Activated CD4-positive, alpha-beta memory T cell treated with anti-CD3 and anti-CD28 coated beads, Interleukin-2, amount 10 ng/mL, durations not matched to agents 7 days and 5 days (primary cell): ENCODE measurements around the gene YIPF4. TPM values are rescaled to one million over a fixed set of nuclear protein-coding genes. Genes with fewer than 3 reads are reported as not detected.
"Not testable (repeated sequence)": the region's sequence is repeated elsewhere in the genome, so short reads cannot be mapped to it uniquely, and the experiment has no call there.

Source experiments
- CTCF ChIA-PET: fragments of 350-600 bp; sonication (Branson Sonifier 250); formaldehyde crosslinking; loops from one replicate; lab custom pipeline; 2021; ENCODE audit warnings: antibody characterized with exemption, inconsistent platforms; lab: Charles Lee
- POLR2A ChIA-PET: fragments of 350-600 bp; sonication (Branson Sonifier 250); formaldehyde crosslinking; loops from one replicate; lab custom pipeline; 2021; ENCODE audit warnings: antibody characterized with exemption; lab: Charles Lee
- DNase-seq: peaks from one replicate; pipeline ENCODE4 v3.0.0-alpha.2; 2020
- H3K27ac Mint-ChIP-seq: one replicate; pipeline ENCODE4 v1.8.0; 2021; ENCODE audit warnings: mild to moderate bottlenecking, mixed read lengths
- H3K27me3 Mint-ChIP-seq: one replicate; pipeline ENCODE4 v1.8.0; 2021; ENCODE audit warnings: mixed read lengths
- H3K36me3 Mint-ChIP-seq: one replicate; pipeline ENCODE4 v1.8.0; 2021; ENCODE audit warnings: low read depth, mixed read lengths
- H3K4me1 Mint-ChIP-seq: one replicate; pipeline ENCODE4 v1.8.0; 2021; ENCODE audit warnings: mixed read lengths
- H3K4me3 Mint-ChIP-seq: one replicate; pipeline ENCODE4 v1.8.0; 2021; ENCODE audit warnings: mild to moderate bottlenecking, mixed read lengths
- H3K9me3 Mint-ChIP-seq: one replicate; pipeline ENCODE4 v1.8.0; 2021; ENCODE audit warnings: mixed read lengths
- total RNA-seq, 2 experiments: library from RNA; stranded (reverse); gene quantifications; one replicate each; pipeline ENCODE4 v1.2.3, GENCODE V29; 2021

The YIPF4 gene
- total RNA-seq, 2 experiments from 2014 or later = 40.3 to 48.9 TPM

DNA sequence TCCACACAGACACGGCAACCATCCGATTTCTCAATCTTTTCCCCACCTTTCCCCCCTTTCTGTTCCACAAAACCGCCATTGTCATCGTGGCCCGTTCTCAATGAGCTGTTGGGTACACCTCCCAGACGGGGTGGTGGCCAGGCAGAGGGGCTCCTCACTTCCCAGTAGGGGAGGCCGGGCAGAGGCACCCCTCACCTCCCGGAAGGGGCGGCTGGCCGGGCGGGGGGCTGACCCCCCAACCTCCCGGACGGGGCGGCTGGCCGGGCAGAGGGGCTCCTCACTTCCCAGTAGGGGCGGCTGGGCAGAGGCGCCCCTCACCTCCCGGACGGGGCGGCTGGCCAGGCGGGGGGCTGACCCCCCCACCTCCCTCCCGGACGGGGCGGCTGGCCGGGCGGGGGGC lies 15.8 kb downstream of the YIPF4 start:
- CTCF ChIA-PET, H3K27me3 Mint-ChIP-seq, DNase-seq, H3K27ac Mint-ChIP-seq, H3K4me3 Mint-ChIP-seq, POLR2A ChIA-PET, H3K9me3 Mint-ChIP-seq: not testable (repeated sequence)
- peaks cover 11% of the 10 kb centered on the region for H3K4me1 Mint-ChIP-seq
- peaks cover 29% of the 10 kb centered on the region for H3K36me3 Mint-ChIP-seq

DNA sequence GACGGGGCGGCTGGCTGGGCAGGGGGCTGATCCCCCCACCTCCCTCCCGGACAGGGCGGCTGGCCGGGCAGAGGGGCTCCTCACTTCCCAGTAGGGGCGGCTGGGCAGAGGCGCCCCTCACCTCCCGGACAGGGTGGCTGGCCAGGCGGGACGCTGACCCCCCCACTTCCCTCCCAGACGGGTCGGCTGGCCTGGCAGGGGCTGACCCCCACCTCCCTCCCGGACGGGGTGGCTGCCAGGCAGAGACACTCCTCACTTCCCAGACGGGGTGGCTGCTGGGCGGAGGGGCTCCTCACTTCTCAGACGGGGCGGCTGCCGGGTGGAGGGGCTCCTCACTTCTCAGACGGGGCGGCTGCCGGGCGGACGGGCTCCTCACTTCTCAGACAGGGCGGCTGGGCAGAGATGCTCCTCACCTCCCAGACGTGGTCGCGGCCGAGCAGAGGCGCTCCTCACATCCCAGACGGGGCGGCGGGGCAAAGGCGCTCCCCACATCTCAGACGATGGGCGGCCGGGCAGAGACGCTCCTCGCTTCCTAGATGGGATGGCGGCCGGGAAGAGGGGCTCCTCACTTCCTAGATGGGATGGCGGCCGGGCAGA lies 16.4 kb downstream of the YIPF4 start:
- peaks cover 33% of the 10 kb centered on the region for H3K36me3 Mint-ChIP-seq
- H3K27me3 Mint-ChIP-seq, H3K27ac Mint-ChIP-seq, H3K4me1 Mint-ChIP-seq, DNase-seq, H3K9me3 Mint-ChIP-seq, CTCF ChIA-PET, H3K4me3 Mint-ChIP-seq, POLR2A ChIA-PET: not testable (repeated sequence)

DNA sequence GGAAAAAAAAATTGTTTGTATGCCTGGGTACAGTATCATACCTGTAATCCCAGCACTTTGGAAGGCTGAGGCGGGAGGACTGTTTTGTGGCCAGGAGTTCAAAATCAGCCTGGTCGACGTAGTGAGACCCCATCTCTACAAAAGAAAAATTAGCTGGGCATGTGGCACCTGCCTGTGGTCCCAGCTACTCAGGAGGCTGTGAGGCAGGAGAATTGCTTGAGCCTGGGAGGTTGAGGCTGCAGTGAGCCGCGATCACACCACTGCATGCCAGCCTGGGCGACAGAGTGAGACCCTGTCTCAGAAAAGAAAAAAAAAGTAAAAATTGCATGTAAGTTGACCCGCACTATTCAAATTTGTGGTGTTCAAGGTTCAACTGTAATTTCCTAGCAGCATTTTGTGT lies 32.9 kb downstream of the YIPF4 start:
- Mint-ChIP-seq H3K27me3 (no peaks in the 10 kb centered on the region), H3K9me3 (no peaks in the 10 kb centered on the region), H3K27ac (no peak overlapping the region), H3K36me3 (peaks cover 8% of the 10 kb centered on the region), H3K4me3 (no peak overlapping the region), H3K4me1 (no peaks in the 10 kb centered on the region)
- ChIA-PET POLR2A (no interaction called here), CTCF (no interaction called here)
- no peak for DNase-seq

DNA sequence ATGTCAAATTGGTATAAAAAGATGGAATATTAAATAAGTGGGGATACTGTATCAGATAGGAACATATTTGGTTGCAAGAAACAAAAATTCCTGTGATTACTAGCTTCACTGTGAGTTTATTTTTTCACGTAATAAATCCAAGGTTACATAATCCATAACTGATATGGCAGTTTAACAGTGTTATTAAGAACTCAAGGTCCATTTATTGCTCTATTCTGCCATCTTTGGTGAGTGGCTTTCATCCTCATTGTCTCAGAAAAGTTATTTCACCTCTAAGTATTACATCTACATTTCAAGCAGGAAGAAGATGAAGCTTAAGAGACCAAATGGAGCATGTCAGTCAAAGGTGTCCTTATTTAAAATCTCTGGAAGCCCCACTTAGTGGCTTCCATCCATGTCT lies 37.2 kb downstream of the YIPF4 start:
- CTCF ChIA-PET = no interaction called here
- no peaks in the 10 kb centered on the region for H3K27me3 Mint-ChIP-seq

DNA sequence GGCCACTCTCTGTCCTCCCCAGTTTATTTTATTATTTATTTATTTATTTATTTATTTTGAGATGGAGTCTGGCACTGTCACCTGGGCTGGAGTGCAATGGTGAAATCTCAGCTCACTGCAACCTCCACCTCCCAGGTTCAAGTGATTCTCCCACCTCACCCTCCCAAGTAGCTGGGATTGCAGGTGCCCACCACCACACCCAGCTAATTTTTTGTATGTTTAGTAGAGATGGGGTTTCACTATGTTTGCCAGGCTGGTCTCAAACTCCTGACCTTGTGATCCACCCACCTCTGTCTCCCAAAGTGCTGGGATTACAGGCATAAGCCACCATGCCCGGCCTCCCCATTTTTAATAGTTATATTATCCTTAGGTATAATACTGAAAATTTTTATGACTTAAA lies 51.0 kb downstream of the YIPF4 start:
- H3K27me3 Mint-ChIP-seq, POLR2A ChIA-PET, H3K27ac Mint-ChIP-seq, H3K4me1 Mint-ChIP-seq, CTCF ChIA-PET, H3K4me3 Mint-ChIP-seq, DNase-seq, H3K9me3 Mint-ChIP-seq, H3K36me3 Mint-ChIP-seq: not testable (repeated sequence)

More for the DNA sequence above, 37.2 kb downstream of the YIPF4 start:
- Mint-ChIP-seq H3K36me3 (no peaks in the 10 kb centered on the region), H3K9me3 (no peaks in the 10 kb centered on the region), H3K4me1 (no peaks in the 10 kb centered on the region), H3K4me3 (no peak overlapping the region), H3K27ac (no peak overlapping the region)
- DNase-seq = no peak
- POLR2A ChIA-PET = interaction anchor here (1.4 to 1.8 kb wide), 2 partner anchors 9 to 149 kb away, joined by 3 to 4 read pairs; partner anchors contain the start of gene SLC30A6

DNA sequence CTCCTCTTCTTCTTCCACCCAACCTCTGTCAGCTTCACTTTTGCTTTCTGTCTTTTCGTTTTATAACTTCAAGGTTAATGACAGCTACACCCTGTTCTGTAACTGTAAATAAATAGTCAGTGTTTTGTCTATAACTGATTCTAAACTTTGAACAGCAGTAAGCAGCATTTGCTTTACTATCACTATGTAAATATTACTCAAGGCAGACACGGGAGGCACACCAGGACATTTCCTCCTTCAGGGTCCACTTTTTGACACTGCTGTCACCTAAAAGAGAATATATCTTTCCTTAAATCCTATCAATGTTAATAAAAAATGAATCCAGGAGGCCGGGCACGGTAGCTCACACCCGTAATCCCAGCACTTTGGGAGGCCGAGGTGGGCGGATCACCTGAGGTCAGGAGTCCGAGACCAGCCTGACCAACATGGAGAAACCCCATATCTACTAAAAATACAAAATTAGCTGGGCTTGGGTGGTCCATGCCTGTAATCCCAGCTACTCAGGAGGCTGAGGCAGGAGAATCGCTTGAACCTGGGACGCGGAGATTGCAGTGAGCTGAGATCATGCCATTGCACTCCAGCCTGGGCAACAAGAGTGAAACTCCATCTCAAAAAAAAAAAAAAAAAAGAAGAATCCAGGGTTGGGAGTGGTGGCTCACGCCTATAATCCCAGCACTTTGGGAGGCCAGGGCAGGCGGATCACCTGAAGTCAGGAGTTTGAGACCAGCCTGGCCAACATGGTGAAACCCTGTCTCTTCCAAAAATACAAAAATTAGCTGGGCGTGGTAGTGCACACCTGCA lies 51.7 kb downstream of the YIPF4 start:
- H3K9me3 Mint-ChIP-seq, H3K27me3 Mint-ChIP-seq, CTCF ChIA-PET, DNase-seq, H3K36me3 Mint-ChIP-seq, H3K27ac Mint-ChIP-seq, H3K4me3 Mint-ChIP-seq, POLR2A ChIA-PET, H3K4me1 Mint-ChIP-seq: not testable (repeated sequence)

DNA sequence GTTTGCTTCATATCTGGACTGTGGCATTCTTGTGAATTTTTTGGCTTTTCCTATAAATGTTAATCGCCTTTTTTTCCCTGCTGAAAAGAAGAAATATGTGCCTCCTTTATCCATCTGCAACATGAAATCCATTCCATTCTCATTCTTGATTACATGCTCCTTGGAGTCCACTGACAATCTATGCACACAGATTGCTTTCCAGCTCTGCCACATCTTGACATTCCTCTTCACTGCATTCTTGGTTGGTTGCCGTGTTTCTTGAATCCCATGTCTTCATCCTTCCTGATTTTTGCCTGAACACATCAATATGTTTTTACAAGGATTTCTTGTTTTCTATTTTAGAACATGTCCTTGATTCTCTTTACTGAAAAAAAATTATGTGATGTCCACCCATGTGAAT lies 52.4 kb downstream of the YIPF4 start:
- Mint-ChIP-seq H3K27ac (no peak overlapping the region), H3K9me3 (no peaks in the 10 kb centered on the region), H3K36me3 (no peaks in the 10 kb centered on the region), H3K4me3 (no peak overlapping the region), H3K27me3 (no peaks in the 10 kb centered on the region), H3K4me1 (no peaks in the 10 kb centered on the region)
- CTCF ChIA-PET = no interaction called here
- no peak for DNase-seq
- POLR2A ChIA-PET = no interaction called here

DNA sequence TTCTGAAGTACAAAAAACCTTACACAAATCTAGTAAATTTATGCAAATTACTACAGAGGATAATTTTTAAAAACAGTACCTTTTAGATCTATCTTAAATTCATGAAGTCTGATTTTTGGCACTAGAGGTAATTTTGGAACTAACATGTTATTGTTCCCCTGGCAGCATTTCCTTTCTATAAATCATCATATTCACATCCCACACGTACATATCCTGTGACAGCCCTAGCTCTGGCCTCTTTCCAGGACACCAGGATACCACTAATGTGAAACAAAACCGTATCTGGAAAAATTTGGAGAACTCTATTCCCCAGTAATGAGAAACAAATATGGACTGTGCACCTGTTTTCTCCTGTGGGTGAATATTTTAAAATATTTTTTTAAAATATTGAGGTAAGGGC lies 65.1 kb downstream of the YIPF4 start:
- ChIA-PET CTCF (no interaction called here), POLR2A (no interaction called here)
- Mint-ChIP-seq H3K4me1 (no peaks in the 10 kb centered on the region), H3K4me3 (no peak overlapping the region), H3K27me3 (no peaks in the 10 kb centered on the region), H3K27ac (no peak overlapping the region), H3K9me3 (no peaks in the 10 kb centered on the region), H3K36me3 (no peaks in the 10 kb centered on the region)
- no peak for DNase-seq

DNA sequence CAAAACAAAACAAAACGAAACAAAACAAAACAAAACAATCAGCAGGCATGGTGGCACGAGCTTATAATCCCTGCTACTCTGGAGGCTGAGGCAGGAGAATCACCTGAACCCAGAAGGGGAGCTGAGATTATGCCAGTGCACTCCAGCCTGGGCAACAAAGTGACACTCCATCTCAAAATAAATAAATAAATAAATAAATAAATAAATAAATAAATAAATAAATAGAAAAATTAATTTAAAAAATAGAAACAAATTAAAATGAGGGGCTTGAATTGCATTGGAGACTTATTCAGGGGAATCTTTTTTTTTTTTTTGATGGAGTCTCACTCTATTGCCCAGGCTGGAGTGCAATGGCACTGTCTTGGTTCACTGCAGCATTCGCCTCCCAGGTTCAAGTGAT lies 73.1 kb downstream of the YIPF4 start:
- H3K27ac Mint-ChIP-seq, H3K4me3 Mint-ChIP-seq, H3K27me3 Mint-ChIP-seq, DNase-seq, H3K4me1 Mint-ChIP-seq, H3K9me3 Mint-ChIP-seq, CTCF ChIA-PET, POLR2A ChIA-PET, H3K36me3 Mint-ChIP-seq: not testable (repeated sequence)

DNA sequence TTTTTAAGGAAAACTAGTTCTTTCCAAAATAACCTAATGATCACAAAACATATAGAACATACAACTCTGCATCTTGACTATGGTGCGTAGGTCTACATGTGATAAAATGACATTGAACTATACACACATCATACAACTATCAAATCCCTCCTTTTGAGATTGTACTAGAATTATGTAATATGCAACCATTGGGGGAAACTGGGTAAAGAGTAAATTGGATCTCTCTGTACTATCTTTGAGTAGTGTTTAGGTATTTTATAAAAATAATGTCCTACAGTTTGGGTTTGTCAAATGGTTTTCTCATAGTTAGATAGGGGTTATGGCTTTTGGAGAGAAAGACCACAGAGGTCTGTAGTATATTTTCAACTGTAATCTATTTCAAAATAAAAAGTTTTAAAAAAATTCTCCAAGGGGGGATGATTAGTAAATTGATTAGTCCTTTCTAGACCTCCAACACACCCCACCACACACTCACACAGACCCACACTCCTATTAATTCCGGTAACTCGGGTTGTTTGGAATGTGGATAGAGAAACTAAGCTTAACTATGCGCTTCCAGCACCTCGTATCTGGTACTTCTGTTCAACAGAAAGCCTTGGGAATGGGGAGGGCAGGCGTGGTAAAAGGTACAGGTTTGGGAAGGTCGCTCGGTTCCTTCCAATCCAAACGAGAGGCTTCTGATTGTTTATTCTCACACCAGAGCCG lies 78.4 kb downstream of the YIPF4 start:
- H3K4me3 Mint-ChIP-seq = peak overlapping the region; percentile 88
- no peaks in the 10 kb centered on the region for H3K27me3 Mint-ChIP-seq
- peak overlapping the region; percentile 86 for H3K27ac Mint-ChIP-seq
- DNase-seq = no peak
- ChIA-PET POLR2A (interaction anchor here (0.7 to 2.3 kb wide), 5 partner anchors 14 to 294 kb away, joined by 3 to 13 read pairs (median 3); partner anchors contain the start of gene SLC30A6), CTCF (no interaction called here)
- H3K4me1 Mint-ChIP-seq = peaks cover 30% of the 10 kb centered on the region
- no peaks in the 10 kb centered on the region for H3K9me3 Mint-ChIP-seq
- peaks cover 24% of the 10 kb centered on the region for H3K36me3 Mint-ChIP-seq

DNA sequence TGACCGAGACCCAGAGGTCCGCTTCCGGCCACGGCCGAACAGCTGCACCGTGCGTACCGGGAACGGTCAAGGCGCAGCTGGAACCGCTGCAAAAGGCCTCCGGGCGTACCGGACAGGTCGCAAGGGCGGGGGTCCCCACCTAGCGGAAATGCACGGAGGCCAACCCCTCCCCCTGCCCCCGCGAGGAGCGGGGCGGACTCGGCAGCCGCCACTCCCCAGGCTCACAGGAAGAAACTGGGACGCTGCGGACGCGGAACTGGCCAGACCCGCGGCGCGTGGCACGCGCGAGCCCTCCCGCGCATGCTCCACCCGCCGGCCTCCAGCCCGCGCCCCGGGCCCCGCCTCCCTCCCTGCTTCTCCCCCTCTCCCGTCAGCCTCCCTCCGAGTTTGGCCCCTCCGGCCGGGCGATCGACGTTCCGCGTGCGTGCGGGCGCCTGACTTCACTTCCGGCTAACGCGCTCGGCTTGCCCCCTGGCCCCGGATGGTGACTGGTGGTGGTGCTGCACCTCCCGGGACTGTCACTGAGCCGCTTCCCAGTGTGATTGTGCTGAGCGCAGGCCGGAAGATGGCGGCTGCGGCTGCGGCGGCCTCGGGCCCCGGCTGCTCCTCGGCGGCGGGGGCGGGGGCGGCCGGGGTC lies 79.1 kb downstream of the YIPF4 start, which contains the start of gene BIRC6:
Gene BIRC6 (plus strand): TSS at position 343 of the 637 bp plus-strand sequence. CDS start 139 bp downstream, at position 482.
- POLR2A ChIA-PET = interaction anchor here (0.7 to 2.3 kb wide), 9 partner anchors 15 to 319 kb away, joined by 3 to 13 read pairs (median 3); partner anchors contain the start of genes SLC30A6 and YIPF4
- H3K9me3 Mint-ChIP-seq = no peaks in the 10 kb centered on the region
- H3K27ac Mint-ChIP-seq = peak within 1 kb of the TSS; percentile 93
- peak; percentile 96 for DNase-seq
- peak within 1 kb of the TSS; percentile 88 for H3K4me3 Mint-ChIP-seq
- no peaks in the 10 kb centered on the region for H3K27me3 Mint-ChIP-seq
- CTCF ChIA-PET = no interaction called here
- H3K4me1 Mint-ChIP-seq = peaks cover 37% of the 10 kb centered on the region
- peaks cover 30% of the 10 kb centered on the region for H3K36me3 Mint-ChIP-seq

DNA sequence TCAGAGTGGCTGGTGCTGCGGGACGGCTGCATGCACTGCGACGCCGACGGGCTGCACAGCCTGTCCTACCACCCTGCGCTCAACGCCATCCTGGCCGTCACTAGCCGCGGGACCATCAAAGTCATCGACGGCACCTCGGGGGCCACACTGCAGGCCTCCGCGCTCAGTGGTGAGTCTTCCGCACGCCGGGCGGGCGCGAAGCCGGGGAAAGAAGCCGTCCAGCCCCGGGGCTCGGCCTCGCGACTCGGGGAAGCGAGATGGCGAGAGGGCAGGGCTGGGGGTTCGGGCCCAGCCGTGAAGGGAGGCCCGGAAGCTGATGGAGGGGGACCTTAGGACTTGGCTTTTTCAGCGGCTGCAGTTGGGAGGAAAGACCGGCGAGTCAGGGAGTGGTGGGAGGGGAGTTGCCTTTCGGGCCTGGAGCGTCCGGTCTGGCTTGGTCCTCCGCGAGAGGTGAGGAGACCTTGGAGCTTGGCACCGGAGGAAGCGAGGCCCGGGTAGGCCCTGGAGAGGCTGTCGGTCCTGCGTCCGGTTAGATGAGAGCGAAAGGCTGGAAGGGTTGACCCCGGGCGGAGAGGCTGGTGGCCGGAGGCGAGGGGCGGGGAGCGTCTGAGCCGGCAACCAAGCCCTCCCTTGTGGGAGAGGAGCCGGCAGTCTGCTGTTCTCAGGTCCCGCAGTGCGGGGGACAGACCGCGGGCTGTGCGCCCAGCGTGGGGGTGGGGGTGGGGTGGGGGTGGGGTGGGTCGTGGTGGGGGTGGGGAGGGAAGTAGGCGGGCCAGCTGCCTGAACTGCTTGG lies 79.8 kb downstream of the YIPF4 start:
- Mint-ChIP-seq H3K36me3 (peaks cover 34% of the 10 kb centered on the region), H3K27ac (peak overlapping the region; percentile 93), H3K4me1 (peaks cover 41% of the 10 kb centered on the region), H3K27me3 (no peaks in the 10 kb centered on the region), H3K9me3 (no peaks in the 10 kb centered on the region), H3K4me3 (peak overlapping the region; percentile 88)
- CTCF ChIA-PET = no interaction called here
- DNase-seq = peak; percentile 51
- POLR2A ChIA-PET = interaction anchor here (1.0 to 2.3 kb wide), 7 partner anchors 19 to 320 kb away, joined by 3 to 13 read pairs (median 3); partner anchors contain the start of genes SLC30A6, SPAST and YIPF4
